Neural crest cell (in vitro differentiated cells): Measurements from ENCODE around the gene KLHL15. TPM values are rescaled to one million over a fixed set of nuclear protein-coding genes. Genes with fewer than 3 reads are reported as not detected.

Source experiments
- DNase-seq: peaks from one replicate; pipeline ENCODE4 v3.0.0; 2021; ENCODE audit warnings: low read depth, mixed read lengths, low spot score
- H3K27ac Mint-ChIP-seq: one replicate; pipeline ENCODE4 v1.8.0; 2021; ENCODE audit warnings: mild to moderate bottlenecking, mixed read lengths; ENCODE audit not compliant: unreplicated experiment
- H3K27me3 Mint-ChIP-seq: 2 replicates; pipeline ENCODE4 v1.8.0; 2021; ENCODE audit warnings: low read depth, mild to moderate bottlenecking, mixed read lengths
- H3K36me3 Mint-ChIP-seq: 2 replicates; pipeline ENCODE4 v1.8.0; 2021; ENCODE audit warnings: low read depth, mild to moderate bottlenecking, mixed read lengths
- H3K4me1 Mint-ChIP-seq: 2 replicates; pipeline ENCODE4 v1.8.0; 2021; ENCODE audit warnings: mixed read lengths
- H3K4me3 Mint-ChIP-seq: one replicate; pipeline ENCODE4 v1.8.0; 2021; ENCODE audit warnings: mild to moderate bottlenecking, mixed read lengths
- H3K9me3 Mint-ChIP-seq: 2 replicates; pipeline ENCODE4 v1.8.0; 2021; ENCODE audit warnings: mixed read lengths
- total RNA-seq: library from RNA; stranded (reverse); gene quantifications from 2 replicates; pipeline ENCODE4 v1.2.1, GENCODE V29; 2021
- TF ChIP-seq, protein P1 (sequence below): fragments of 200-600 bp; sonication (generic); conservative IDR thresholded peaks from 2 replicates; pipeline ENCODE4 v1.5.0; 2021; ENCODE audit warnings: antibody characterized with exemption, mild to moderate bottlenecking

The KLHL15 gene
- total RNA-seq, 1 donor from 2014 or later, result 16.5 TPM

DNA sequence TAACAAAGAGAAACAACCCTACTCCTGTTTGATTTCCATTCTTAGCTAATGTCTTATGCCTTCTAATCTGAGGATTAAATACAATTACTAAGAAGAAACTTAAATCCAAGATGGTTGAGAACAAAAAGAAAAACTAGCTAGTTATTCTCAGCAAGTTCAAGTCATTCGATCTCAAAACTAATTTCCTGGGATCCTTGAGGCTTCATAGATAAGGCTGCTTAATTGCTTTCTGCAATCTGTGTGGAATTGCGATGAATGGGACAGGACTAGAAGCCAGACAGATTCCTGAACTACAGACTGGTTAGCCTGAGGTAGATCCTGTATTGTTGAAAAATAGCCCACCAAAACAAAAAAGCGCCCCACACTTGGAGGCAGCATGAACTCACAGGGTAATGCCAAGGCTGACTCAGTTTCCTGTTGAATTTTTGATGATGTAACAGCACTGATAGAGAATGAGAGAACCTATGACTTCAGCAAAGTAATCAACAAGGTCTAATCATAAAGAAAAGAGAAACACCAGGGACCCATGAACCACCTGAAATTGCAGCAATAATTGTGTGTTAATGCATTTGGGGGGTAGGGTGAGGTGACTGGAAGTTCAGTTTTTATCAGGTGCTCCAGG, 33.9 kb downstream of the KLHL15 start:
- Mint-ChIP-seq H3K36me3 (peaks cover 18% of the 10 kb centered on the region), H3K27me3 (no peaks in the 10 kb centered on the region), H3K4me1 (no peaks in the 10 kb centered on the region), H3K4me3 (no peak overlapping the region), H3K27ac (no peak overlapping the region), H3K9me3 (no peaks in the 10 kb centered on the region)
- no peak for DNase-seq
- TF ChIP-seq, protein P1, sequence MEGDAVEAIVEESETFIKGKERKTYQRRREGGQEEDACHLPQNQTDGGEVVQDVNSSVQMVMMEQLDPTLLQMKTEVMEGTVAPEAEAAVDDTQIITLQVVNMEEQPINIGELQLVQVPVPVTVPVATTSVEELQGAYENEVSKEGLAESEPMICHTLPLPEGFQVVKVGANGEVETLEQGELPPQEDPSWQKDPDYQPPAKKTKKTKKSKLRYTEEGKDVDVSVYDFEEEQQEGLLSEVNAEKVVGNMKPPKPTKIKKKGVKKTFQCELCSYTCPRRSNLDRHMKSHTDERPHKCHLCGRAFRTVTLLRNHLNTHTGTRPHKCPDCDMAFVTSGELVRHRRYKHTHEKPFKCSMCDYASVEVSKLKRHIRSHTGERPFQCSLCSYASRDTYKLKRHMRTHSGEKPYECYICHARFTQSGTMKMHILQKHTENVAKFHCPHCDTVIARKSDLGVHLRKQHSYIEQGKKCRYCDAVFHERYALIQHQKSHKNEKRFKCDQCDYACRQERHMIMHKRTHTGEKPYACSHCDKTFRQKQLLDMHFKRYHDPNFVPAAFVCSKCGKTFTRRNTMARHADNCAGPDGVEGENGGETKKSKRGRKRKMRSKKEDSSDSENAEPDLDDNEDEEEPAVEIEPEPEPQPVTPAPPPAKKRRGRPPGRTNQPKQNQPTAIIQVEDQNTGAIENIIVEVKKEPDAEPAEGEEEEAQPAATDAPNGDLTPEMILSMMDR, result no peak

DNA sequence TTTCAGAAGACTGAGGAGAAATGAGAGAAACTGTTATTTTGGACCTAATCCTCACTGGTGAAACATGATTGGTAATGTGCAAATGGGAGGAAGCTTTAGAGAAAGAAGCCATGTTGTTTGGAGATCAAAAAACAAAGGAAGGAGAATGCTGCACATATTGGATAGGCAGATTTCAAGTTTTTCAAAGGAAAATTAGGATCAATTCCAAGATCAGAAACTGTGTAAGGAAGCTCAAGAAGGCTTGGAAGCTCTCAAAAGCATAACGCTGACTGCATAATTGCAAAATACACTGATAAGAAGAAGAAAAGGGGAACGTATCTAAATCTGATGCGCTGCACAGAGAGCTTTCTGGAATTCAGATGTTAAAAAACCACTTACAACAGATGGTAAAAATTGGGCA, 34.6 kb downstream of the KLHL15 start:
- no peak for DNase-seq
- H3K36me3 Mint-ChIP-seq, result peaks cover 21% of the 10 kb centered on the region

DNA sequence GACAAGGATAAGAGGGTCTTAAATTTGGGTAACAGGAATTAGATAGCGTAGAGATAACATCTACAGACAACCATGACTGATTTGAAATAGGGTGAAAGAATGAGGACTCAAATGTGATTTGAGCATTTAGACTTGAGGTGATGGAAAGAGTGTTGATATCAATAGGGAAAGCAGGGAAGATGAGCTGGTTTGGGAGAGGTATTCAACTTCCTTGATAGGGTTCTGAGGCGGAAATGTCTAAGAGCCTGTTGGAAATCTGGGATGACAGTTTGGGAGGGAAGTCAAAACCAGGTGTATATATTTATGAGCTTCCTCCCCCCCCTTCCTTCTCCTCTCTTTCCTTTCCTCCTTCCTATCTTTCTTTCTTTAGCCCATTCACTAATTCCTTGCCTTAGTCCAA, 36.5 kb downstream of the KLHL15 start:
- H3K4me3 Mint-ChIP-seq, result no peak overlapping the region
- no peaks in the 10 kb centered on the region for H3K9me3 Mint-ChIP-seq
- peaks cover 16% of the 10 kb centered on the region for H3K36me3 Mint-ChIP-seq
- H3K27ac Mint-ChIP-seq, result peak overlapping the region; percentile 52
- no peak for DNase-seq
- no peaks in the 10 kb centered on the region for H3K4me1 Mint-ChIP-seq
- H3K27me3 Mint-ChIP-seq, result no peaks in the 10 kb centered on the region
- TF ChIP-seq, protein P1, result no peak

More for the DNA sequence above, 34.6 kb downstream of the KLHL15 start:
- H3K9me3 Mint-ChIP-seq, result no peaks in the 10 kb centered on the region
- no peaks in the 10 kb centered on the region for H3K27me3 Mint-ChIP-seq
- no peaks in the 10 kb centered on the region for H3K4me1 Mint-ChIP-seq
- TF ChIP-seq, protein P1, result no peak
- no peak overlapping the region for H3K27ac Mint-ChIP-seq
- no peak overlapping the region for H3K4me3 Mint-ChIP-seq

DNA sequence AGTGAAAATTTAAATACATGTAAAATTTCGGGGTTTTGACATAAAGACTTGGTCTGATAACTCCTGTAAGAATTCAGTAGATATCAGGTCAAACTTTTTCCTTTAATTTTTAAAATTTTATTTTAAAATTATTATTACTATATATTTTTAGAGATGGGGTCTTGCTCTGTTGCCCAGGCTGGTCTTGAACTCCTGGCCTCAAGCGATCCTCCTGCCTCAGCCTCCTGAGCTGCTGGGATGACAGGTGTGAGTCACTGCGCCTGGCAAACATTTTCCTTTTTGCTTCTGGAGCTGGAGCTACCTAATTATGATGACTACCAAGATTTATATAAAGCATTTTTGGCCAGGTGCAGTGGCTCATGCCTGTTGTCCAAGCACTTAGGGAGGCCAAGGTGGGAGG, 37.3 kb downstream of the KLHL15 start:
- peaks cover 16% of the 10 kb centered on the region for H3K36me3 Mint-ChIP-seq
- TF ChIP-seq, protein P1, result no peak

DNA sequence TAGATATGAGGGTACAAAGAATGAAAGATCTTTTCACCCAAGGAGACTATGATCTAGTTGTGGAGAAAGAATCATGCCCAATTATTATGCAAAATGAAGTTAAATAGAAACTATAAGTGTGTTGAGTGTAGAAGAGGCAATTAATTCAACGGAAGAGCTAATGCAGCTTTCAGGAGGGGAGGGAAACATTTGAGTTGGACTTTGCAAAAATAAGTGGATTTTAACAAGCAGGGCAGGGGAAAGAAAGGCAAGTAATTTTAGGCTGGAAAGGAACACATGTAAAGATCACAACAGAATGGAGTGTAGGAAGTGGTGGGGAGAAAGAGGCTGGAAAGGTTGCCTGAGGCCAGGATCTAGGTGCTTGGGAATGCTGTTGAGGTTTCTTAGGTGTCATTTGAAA, 44.1 kb downstream of the KLHL15 start:
- Mint-ChIP-seq H3K27me3 (no peaks in the 10 kb centered on the region), H3K27ac (no peak overlapping the region), H3K4me3 (no peak overlapping the region), H3K36me3 (peaks cover 12% of the 10 kb centered on the region), H3K4me1 (no peaks in the 10 kb centered on the region), H3K9me3 (no peaks in the 10 kb centered on the region)
- TF ChIP-seq, protein P1, result no peak
- no peak for DNase-seq

More for the DNA sequence above, 37.3 kb downstream of the KLHL15 start:
- no peak overlapping the region for H3K4me3 Mint-ChIP-seq
- H3K27me3 Mint-ChIP-seq, result no peaks in the 10 kb centered on the region
- no peaks in the 10 kb centered on the region for H3K9me3 Mint-ChIP-seq
- H3K4me1 Mint-ChIP-seq, result no peaks in the 10 kb centered on the region
- no peak for DNase-seq
- no peak overlapping the region for H3K27ac Mint-ChIP-seq
